Measurements from ENCODE around the gene AP5S1. TPM values are rescaled to one million over a fixed set of nuclear protein-coding genes. Genes with fewer than 3 reads are reported as not detected.
A peak's percentile ranks its signal among the peaks of the same experiment; 100 is the strongest.

Gene AP5S1
- total and polyA plus RNA-seq, 2 of the 13 experiments (the other 11 are each of a cell fraction or from before 2014, with no cell fraction given): 7.9 to 23.2 TPM

DNA sequence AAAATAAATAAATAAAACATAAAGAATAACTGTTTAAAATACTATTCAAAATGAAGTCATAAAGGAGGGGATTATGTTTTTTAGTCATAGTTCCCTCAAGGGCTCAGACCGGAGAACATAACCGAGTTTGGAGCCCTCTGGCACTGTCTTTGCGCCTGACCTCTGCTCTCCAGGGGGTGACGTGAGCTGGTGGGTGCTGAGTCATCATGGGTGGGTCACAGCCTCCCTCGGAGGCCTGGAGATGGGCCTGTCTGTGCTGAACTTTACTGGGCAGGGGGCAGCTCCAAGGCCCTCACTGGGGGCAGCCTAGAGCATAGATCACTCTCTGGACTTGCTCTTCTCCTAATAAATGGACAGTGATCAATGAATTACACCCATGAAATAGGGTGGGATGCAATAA, 23.1 kb downstream of the AP5S1 start (continued):
- TF ChIP-seq, protein P1, sequence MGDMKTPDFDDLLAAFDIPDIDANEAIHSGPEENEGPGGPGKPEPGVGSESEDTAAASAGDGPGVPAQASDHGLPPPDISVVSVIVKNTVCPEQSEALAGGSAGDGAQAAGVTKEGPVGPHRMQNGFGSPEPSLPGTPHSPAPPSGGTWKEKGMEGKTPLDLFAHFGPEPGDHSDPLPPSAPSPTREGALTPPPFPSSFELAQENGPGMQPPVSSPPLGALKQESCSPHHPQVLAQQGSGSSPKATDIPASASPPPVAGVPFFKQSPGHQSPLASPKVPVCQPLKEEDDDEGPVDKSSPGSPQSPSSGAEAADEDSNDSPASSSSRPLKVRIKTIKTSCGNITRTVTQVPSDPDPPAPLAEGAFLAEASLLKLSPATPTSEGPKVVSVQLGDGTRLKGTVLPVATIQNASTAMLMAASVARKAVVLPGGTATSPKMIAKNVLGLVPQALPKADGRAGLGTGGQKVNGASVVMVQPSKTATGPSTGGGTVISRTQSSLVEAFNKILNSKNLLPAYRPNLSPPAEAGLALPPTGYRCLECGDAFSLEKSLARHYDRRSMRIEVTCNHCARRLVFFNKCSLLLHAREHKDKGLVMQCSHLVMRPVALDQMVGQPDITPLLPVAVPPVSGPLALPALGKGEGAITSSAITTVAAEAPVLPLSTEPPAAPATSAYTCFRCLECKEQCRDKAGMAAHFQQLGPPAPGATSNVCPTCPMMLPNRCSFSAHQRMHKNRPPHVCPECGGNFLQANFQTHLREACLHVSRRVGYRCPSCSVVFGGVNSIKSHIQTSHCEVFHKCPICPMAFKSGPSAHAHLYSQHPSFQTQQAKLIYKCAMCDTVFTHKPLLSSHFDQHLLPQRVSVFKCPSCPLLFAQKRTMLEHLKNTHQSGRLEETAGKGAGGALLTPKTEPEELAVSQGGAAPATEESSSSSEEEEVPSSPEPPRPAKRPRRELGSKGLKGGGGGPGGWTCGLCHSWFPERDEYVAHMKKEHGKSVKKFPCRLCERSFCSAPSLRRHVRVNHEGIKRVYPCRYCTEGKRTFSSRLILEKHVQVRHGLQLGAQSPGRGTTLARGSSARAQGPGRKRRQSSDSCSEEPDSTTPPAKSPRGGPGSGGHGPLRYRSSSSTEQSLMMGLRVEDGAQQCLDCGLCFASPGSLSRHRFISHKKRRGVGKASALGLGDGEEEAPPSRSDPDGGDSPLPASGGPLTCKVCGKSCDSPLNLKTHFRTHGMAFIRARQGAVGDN (CRISPR knock-in tag; IDR thresholded peaks at IDR 0.05): peak; percentile 61
- TF ChIP-seq U2AF2 (IDR thresholded peaks at IDR 0.05; ENCODE audit: low read depth, low read length) (no peak), ZNF235 (CRISPR knock-in tag; IDR thresholded peaks at IDR 0.05; ENCODE audit: borderline replicate concordance) (no peak), RXRB (CRISPR knock-in tag; IDR thresholded peaks at IDR 0.05; ENCODE audit: borderline replicate concordance) (peak; percentile 57), ZNF354B (CRISPR knock-in tag; IDR thresholded peaks at IDR 0.05) (no peak), ZFP36 (IDR thresholded peaks at IDR 0.05; ENCODE audit: borderline replicate concordance, low read depth, low read length, partially characterized antibody) (no peak), MXD4 (CRISPR knock-in tag; IDR thresholded peaks at IDR 0.05) (no peak), RARG (CRISPR knock-in tag; IDR thresholded peaks at IDR 0.05; ENCODE audit: low read depth) (no peak), NR2F6 (IDR thresholded peaks at IDR 0.05) (peak; percentile 73), NR2F6 (CRISPR knock-in tag; IDR thresholded peaks at IDR 0.05) (peak; percentile 83), ZNF780A (CRISPR knock-in tag; IDR thresholded peaks at IDR 0.05) (no peak), CHD4 (IDR thresholded peaks at IDR 0.05; ENCODE audit: borderline replicate concordance, low read length) (no peak), ADNP (CRISPR knock-in tag; IDR thresholded peaks at IDR 0.05) (no peak), MTA3 (CRISPR knock-in tag; IDR thresholded peaks at IDR 0.05) (no peak), ZSCAN20 (CRISPR knock-in tag; IDR thresholded peaks at IDR 0.05; ENCODE audit: borderline replicate concordance) (no peak), GTF2F1 (IDR thresholded peaks at IDR 0.05; ENCODE audit: low read length) (no peak), ZNF766 (CRISPR knock-in tag; IDR thresholded peaks at IDR 0.05; ENCODE audit: borderline replicate concordance) (no peak)
- TF ChIP-seq, protein P2, sequence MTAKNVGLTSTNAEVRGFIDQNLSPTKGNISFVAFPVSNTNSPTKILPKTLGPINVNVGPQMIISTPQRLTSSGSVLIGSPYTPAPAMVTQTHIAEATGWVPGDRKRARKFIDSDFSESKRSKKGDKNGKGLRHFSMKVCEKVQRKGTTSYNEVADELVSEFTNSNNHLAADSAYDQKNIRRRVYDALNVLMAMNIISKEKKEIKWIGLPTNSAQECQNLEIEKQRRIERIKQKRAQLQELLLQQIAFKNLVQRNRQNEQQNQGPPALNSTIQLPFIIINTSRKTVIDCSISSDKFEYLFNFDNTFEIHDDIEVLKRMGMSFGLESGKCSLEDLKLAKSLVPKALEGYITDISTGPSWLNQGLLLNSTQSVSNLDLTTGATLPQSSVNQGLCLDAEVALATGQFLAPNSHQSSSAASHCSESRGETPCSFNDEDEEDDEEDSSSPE (CRISPR knock-in tag; IDR thresholded peaks at IDR 0.05): no peak
- TF ChIP-seq, protein P3, sequence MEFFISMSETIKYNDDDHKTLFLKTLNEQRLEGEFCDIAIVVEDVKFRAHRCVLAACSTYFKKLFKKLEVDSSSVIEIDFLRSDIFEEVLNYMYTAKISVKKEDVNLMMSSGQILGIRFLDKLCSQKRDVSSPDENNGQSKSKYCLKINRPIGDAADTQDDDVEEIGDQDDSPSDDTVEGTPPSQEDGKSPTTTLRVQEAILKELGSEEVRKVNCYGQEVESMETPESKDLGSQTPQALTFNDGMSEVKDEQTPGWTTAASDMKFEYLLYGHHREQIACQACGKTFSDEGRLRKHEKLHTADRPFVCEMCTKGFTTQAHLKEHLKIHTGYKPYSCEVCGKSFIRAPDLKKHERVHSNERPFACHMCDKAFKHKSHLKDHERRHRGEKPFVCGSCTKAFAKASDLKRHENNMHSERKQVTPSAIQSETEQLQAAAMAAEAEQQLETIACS (CRISPR knock-in tag; IDR thresholded peaks at IDR 0.05): no peak
- TF ChIP-seq, protein P4, sequence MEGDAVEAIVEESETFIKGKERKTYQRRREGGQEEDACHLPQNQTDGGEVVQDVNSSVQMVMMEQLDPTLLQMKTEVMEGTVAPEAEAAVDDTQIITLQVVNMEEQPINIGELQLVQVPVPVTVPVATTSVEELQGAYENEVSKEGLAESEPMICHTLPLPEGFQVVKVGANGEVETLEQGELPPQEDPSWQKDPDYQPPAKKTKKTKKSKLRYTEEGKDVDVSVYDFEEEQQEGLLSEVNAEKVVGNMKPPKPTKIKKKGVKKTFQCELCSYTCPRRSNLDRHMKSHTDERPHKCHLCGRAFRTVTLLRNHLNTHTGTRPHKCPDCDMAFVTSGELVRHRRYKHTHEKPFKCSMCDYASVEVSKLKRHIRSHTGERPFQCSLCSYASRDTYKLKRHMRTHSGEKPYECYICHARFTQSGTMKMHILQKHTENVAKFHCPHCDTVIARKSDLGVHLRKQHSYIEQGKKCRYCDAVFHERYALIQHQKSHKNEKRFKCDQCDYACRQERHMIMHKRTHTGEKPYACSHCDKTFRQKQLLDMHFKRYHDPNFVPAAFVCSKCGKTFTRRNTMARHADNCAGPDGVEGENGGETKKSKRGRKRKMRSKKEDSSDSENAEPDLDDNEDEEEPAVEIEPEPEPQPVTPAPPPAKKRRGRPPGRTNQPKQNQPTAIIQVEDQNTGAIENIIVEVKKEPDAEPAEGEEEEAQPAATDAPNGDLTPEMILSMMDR (CRISPR knock-in tag; IDR thresholded peaks at IDR 0.05): peak; percentile 32; the same call in 1 of the 2 replicates
- TF ChIP-seq, protein P5, sequence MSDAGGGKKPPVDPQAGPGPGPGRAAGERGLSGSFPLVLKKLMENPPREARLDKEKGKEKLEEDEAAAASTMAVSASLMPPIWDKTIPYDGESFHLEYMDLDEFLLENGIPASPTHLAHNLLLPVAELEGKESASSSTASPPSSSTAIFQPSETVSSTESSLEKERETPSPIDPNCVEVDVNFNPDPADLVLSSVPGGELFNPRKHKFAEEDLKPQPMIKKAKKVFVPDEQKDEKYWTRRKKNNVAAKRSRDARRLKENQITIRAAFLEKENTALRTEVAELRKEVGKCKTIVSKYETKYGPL (CRISPR knock-in tag; IDR thresholded peaks at IDR 0.05): no peak
- TF ChIP-seq, protein P6, sequence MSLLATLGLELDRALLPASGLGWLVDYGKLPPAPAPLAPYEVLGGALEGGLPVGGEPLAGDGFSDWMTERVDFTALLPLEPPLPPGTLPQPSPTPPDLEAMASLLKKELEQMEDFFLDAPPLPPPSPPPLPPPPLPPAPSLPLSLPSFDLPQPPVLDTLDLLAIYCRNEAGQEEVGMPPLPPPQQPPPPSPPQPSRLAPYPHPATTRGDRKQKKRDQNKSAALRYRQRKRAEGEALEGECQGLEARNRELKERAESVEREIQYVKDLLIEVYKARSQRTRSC (CRISPR knock-in tag; IDR thresholded peaks at IDR 0.05; ENCODE audit: low read depth): no peak

Data from HepG2 (cell line).